SK-N-SH (cell line): ENCODE results near the gene GTF2A1L.

Experiments
- CTCF ChIP-seq: fragments of 200-600 bp; sonication (generic); IDR thresholded peaks from 2 replicates; pipeline ENCODE4 v1.6.1; 2017; ENCODE audit warnings: antibody characterized with exemption, mild to moderate bottlenecking, moderate library complexity
- EP300 ChIP-seq, 2 experiments: IDR thresholded peaks; 2 replicates each; pipeline versions ENCODE4 v1.4.0 to v1.6.1; 2012; ENCODE audit warnings: borderline replicate concordance in 1 of 2, low read depth in 1 of 2, low read length in 1 of 2
- SIN3A ChIP-seq: IDR thresholded peaks from 2 replicates; pipeline ENCODE4 v1.6.1; 2012; ENCODE audit warnings: low read depth, mild to moderate bottlenecking, low read length, moderate library complexity, borderline replicate concordance
- TCF12 ChIP-seq: IDR thresholded peaks from 2 replicates; pipeline ENCODE4 v1.4.0; 2012

- no peak for TF ChIP-seq EP300 (IDR thresholded peaks at IDR 0.05; ENCODE audit: borderline replicate concordance in 1 of 2, low read depth in 1 of 2, low read length in 1 of 2)
- TF ChIP-seq SIN3A, result no peak
- TF ChIP-seq TCF12, result no peak
- TF ChIP-seq CTCF, result no peak
These were observed 2.9 kb downstream of the GTF2A1L start for GRCh38 chr2:48620604-48621003.
